ENCODE measurements around the gene COLEC12. TPM values are rescaled to one million over a fixed set of nuclear protein-coding genes. Genes with fewer than 3 reads are reported as not detected.

COLEC12 gene
- total RNA-seq, 1 experiment from 2014 or later = 0.03 TPM

DNA sequence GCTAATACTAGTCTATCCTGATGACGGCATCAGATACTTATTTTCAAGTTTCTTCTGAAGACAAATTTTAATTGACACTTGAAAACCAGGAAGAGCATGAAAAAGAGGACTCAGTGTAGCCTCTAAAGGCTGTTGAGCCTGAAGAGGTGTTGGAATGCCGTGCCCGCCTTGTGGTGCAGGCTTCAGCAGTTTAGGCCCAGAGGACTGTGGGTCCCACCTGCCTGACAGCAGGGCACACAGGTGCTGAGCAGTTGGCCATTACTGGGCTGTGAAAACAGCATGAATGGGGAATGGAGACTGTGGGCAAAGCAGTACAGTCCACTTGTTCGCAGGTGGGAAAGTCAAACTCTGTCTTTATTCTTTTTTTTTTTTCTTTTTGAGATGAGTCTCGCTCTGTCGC, 182.9 kb downstream of the COLEC12 start:
- ChIA-PET POLR2A (no interaction called here), CTCF (no interaction called here)
- TF ChIP-seq SIN3A (IDR thresholded peaks at IDR 0.05; ENCODE audit: borderline replicate concordance, insufficient read depth, low read depth, low read length) (no peak), POLR2AphosphoS5 (IDR thresholded peaks at IDR 0.05; ENCODE audit: low read depth, low read length) (no peak), TCF7L2 (IDR thresholded peaks at IDR 0.05; ENCODE audit: low read depth, low read length) (no peak)
- TF ChIP-seq, protein P1, sequence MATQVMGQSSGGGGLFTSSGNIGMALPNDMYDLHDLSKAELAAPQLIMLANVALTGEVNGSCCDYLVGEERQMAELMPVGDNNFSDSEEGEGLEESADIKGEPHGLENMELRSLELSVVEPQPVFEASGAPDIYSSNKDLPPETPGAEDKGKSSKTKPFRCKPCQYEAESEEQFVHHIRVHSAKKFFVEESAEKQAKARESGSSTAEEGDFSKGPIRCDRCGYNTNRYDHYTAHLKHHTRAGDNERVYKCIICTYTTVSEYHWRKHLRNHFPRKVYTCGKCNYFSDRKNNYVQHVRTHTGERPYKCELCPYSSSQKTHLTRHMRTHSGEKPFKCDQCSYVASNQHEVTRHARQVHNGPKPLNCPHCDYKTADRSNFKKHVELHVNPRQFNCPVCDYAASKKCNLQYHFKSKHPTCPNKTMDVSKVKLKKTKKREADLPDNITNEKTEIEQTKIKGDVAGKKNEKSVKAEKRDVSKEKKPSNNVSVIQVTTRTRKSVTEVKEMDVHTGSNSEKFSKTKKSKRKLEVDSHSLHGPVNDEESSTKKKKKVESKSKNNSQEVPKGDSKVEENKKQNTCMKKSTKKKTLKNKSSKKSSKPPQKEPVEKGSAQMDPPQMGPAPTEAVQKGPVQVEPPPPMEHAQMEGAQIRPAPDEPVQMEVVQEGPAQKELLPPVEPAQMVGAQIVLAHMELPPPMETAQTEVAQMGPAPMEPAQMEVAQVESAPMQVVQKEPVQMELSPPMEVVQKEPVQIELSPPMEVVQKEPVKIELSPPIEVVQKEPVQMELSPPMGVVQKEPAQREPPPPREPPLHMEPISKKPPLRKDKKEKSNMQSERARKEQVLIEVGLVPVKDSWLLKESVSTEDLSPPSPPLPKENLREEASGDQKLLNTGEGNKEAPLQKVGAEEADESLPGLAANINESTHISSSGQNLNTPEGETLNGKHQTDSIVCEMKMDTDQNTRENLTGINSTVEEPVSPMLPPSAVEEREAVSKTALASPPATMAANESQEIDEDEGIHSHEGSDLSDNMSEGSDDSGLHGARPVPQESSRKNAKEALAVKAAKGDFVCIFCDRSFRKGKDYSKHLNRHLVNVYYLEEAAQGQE (IDR thresholded peaks at IDR 0.05; ENCODE audit: insufficient read depth in 1 of 2, low read depth in 2 of 2, low read length in 1 of 2) = no peak
- TF ChIP-seq, protein P2, sequence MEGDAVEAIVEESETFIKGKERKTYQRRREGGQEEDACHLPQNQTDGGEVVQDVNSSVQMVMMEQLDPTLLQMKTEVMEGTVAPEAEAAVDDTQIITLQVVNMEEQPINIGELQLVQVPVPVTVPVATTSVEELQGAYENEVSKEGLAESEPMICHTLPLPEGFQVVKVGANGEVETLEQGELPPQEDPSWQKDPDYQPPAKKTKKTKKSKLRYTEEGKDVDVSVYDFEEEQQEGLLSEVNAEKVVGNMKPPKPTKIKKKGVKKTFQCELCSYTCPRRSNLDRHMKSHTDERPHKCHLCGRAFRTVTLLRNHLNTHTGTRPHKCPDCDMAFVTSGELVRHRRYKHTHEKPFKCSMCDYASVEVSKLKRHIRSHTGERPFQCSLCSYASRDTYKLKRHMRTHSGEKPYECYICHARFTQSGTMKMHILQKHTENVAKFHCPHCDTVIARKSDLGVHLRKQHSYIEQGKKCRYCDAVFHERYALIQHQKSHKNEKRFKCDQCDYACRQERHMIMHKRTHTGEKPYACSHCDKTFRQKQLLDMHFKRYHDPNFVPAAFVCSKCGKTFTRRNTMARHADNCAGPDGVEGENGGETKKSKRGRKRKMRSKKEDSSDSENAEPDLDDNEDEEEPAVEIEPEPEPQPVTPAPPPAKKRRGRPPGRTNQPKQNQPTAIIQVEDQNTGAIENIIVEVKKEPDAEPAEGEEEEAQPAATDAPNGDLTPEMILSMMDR (IDR thresholded peaks at IDR 0.05) = no peak
- Histone ChIP-seq H3K4me1 (ENCODE audit: control insufficient read depth, insufficient read depth, low read length) (no peaks in the 10 kb centered on the region), H3K27me3 (ENCODE audit: control insufficient read depth, insufficient read depth, low read length) (no peaks in the 10 kb centered on the region), H3K27ac (ENCODE audit: low read length) (no peak overlapping the region), H3K36me3 (ENCODE audit: control insufficient read depth, insufficient read depth, low read length) (no peaks in the 10 kb centered on the region), H3K9me3 (ENCODE audit: control insufficient read depth, insufficient read depth, low read depth, low read length) (no peaks in the 10 kb centered on the region), H3K4me3 (ENCODE audit: low read depth in 2 of 2, low read length in 2 of 2) (no peak overlapping the region)
- in situ Hi-C loops (cut with HindIII; ENCODE audit: low pct_unique_long_range_greater_than_20kb, low sequenced_read_pairs) (no loop called here), intact Hi-C loops (cut with micrococcal nuclease; ENCODE audit: unreplicated experiment) (no loop called here)
- BruUV-seq (replicated peaks) = no TSS peak
- ATAC-seq (no peak), DNase-seq (ENCODE audit: low read depth, low spot score) (no peak)

DNA sequence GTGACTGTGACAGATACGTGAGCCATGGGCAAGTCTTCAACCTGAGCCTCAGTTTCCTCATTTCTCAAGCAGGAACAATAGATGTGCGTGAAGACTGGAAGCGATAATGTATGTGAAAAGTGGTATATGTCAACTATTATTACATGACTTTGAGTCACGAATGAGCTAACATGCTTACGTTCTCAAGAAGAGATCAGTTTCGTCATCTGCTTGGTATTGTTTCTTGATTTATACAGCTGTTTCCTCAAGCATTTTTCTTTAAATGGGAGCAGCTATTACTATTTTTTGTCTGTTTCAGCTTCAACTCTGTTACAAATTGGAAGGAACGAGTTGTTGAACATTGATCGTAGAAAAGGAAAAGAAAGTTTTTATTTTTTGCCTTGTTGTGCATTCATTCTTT, 184.1 kb downstream of the COLEC12 start:
- POLR2A ChIA-PET = no interaction called here
- H3K36me3 ChIP-seq (ENCODE audit: control insufficient read depth, insufficient read depth, low read length) = no peaks in the 10 kb centered on the region
- H3K27me3 ChIP-seq (ENCODE audit: control insufficient read depth, insufficient read depth, low read length) = no peaks in the 10 kb centered on the region
- no peak overlapping the region for H3K27ac ChIP-seq (ENCODE audit: low read length)
- no TSS peak for BruUV-seq (replicated peaks)
- CTCF ChIA-PET = no interaction called here
- ATAC-seq (no peak), DNase-seq (ENCODE audit: low read depth, low spot score) (no peak)
- no peaks in the 10 kb centered on the region for H3K9me3 ChIP-seq (ENCODE audit: control insufficient read depth, insufficient read depth, low read depth, low read length)
- H3K4me1 ChIP-seq (ENCODE audit: control insufficient read depth, insufficient read depth, low read length) = no peaks in the 10 kb centered on the region
- intact Hi-C loops (cut with micrococcal nuclease; ENCODE audit: unreplicated experiment) = no loop called here
- in situ Hi-C loops (cut with HindIII; ENCODE audit: low pct_unique_long_range_greater_than_20kb, low sequenced_read_pairs) = no loop called here
- no peak overlapping the region for H3K4me3 ChIP-seq (ENCODE audit: low read depth in 2 of 2, low read length in 2 of 2)
- no peak for TF ChIP-seq TCF7L2 (IDR thresholded peaks at IDR 0.05; ENCODE audit: low read depth, low read length)
- no peak for TF ChIP-seq SIN3A (IDR thresholded peaks at IDR 0.05; ENCODE audit: borderline replicate concordance, insufficient read depth, low read depth, low read length)
- TF ChIP-seq, protein P1 (IDR thresholded peaks at IDR 0.05; ENCODE audit: insufficient read depth in 1 of 2, low read depth in 2 of 2, low read length in 1 of 2) = no peak
- TF ChIP-seq POLR2AphosphoS5 (IDR thresholded peaks at IDR 0.05; ENCODE audit: low read depth, low read length) = no peak
- TF ChIP-seq, protein P2 (IDR thresholded peaks at IDR 0.05) = no peak

All from Panc1 (cell line).